ENCODE results near the gene SLC38A8. TPM values are rescaled to one million over a fixed set of nuclear protein-coding genes. Genes with fewer than 3 reads are reported as not detected.

Gene SLC38A8
- total RNA-seq, 1 experiment from 2014 or later: 0.35 TPM

GRCh38 chr16:84013787-84014569, 28.6 kb downstream of the SLC38A8 start:
- H2BK12ac ChIP-seq (ENCODE audit: insufficient read length, low read depth, low read length): no peak overlapping the region
- H4K8ac ChIP-seq (replicated peaks; ENCODE audit: insufficient read length, low read depth, low read length): no peak overlapping the region
- Mint-ChIP-seq H3K27ac (peak overlapping the region in 2 of 3 experiments; percentile 47 to 53; a peak in 2 of 7 replicates), H3K36me3 (ENCODE audit: insufficient read depth in 1 of 3, low read depth in 3 of 3) (no peaks in the 10 kb centered on the region; a peak in 2 of 7 replicates), H3K4me1 (peaks cover 8 to 17% of the 10 kb centered on the region in 2 experiments), H3K9me3 (peaks cover 6% of the 10 kb centered on the region in 2 experiments), H3K4me3 (peak overlapping the region; percentile 36 to 63), H3K27me3 (ENCODE audit: low read depth) (peaks cover 19% of the 10 kb centered on the region)
- no peak overlapping the region for H2BK20ac ChIP-seq (ENCODE audit: low read depth, low read length, poor library complexity, severe bottlenecking)
- no peak overlapping the region for H2BK5ac ChIP-seq (ENCODE audit: insufficient read length, low read length)
- DNase-seq: peak; percentile 99
- no peak overlapping the region for H2BK120ac ChIP-seq (ENCODE audit: low read depth, low read length, poor library complexity, severe bottlenecking)
- H3T11ph ChIP-seq (ENCODE audit: low read length): no peak overlapping the region
- H3K4ac ChIP-seq (ENCODE audit: low read depth, low read length): no peak overlapping the region
- H3K18ac ChIP-seq (ENCODE audit: insufficient read length, low read depth, low read length): no peak overlapping the region
- no peak overlapping the region for H3K4me2 ChIP-seq (ENCODE audit: insufficient read depth, insufficient read length, low read length)
- no peak for TF ChIP-seq CTCF (conservative IDR thresholded peaks at IDR 0.05)
- H4K20me1 ChIP-seq (ENCODE audit: control insufficient read depth, insufficient read depth, insufficient read length): no peaks in the 10 kb centered on the region
- H4K5ac ChIP-seq (ENCODE audit: insufficient read length, low read depth, low read length): no peak overlapping the region
- H3K4me1 ChIP-seq (ENCODE audit: insufficient read depth, low read length): no peaks in the 10 kb centered on the region
- WGBS (ENCODE audit: extremely low coverage, insufficient read length, low lambda C conversion rate): no CpG with 5 or more reads among the region's 14 CpGs
- no peaks in the 10 kb centered on the region for H3K79me1 ChIP-seq (ENCODE audit: insufficient read depth, low read depth, low read length, poor library complexity, severe bottlenecking)
- H2BK15ac ChIP-seq (ENCODE audit: low read depth, low read length): no peak overlapping the region
- H2AFZ ChIP-seq (ENCODE audit: low read length): no peak overlapping the region
- no peaks in the 10 kb centered on the region for H3K79me2 ChIP-seq (ENCODE audit: insufficient read depth, low read length)
- no peaks in the 10 kb centered on the region for H3K27me3 ChIP-seq (ENCODE audit: insufficient read depth, low read length)
- no peak overlapping the region for H4K91ac ChIP-seq (ENCODE audit: insufficient read length, low read depth, low read length)
- no peaks in the 10 kb centered on the region for H3K9me3 ChIP-seq (ENCODE audit: control insufficient read depth, low read depth, low read length)
- H3K23ac ChIP-seq (ENCODE audit: insufficient read length, low read depth, low read length): no peak overlapping the region
- no peak overlapping the region for H2AK5ac ChIP-seq (ENCODE audit: insufficient read length, low read length)
- no peak overlapping the region for H3K9ac ChIP-seq (ENCODE audit: extremely low read depth, insufficient read length, low read length)
- H3K23me2 ChIP-seq (ENCODE audit: insufficient read length, low read depth, low read length, poor library complexity, severe bottlenecking): no peaks in the 10 kb centered on the region
- H3K56ac ChIP-seq (ENCODE audit: insufficient read length, low read depth, low read length): no peak overlapping the region
- H3K14ac ChIP-seq (ENCODE audit: insufficient read depth, low read length): no peak overlapping the region
- no peak overlapping the region for H3K27ac ChIP-seq (ENCODE audit: insufficient read length, low read depth, low read length)
